Aorta (tissue), 5 donors: ENCODE results near the gene GALK1. TPM values are rescaled to one million over a fixed set of nuclear protein-coding genes. Genes with fewer than 3 reads are reported as not detected.

ENCODE experiments used
- ATAC-seq: fragments of 200-7000 bp; cut with Tn5 transposase; one replicate; pipeline ENCODE4 v1.9.1; 2022; ENCODE audit warnings: moderate library complexity; ENCODE audit not compliant: low FRiP score
- DNase-seq, 2 donors: peaks; one replicate each; pipeline ENCODE4 v3.0.0-alpha.2; 2020
- H3K27ac ChIP-seq, 2 donors: one replicate each; pipeline ENCODE4 v1.5.1; 2013; ENCODE audit warnings: low read length in 2 of 2, mild to moderate bottlenecking in 2 of 2, moderate library complexity in 2 of 2, control low read depth in 1 of 2, inconsistent platforms in 1 of 2, low read depth in 1 of 2
- H3K27me3 ChIP-seq, 2 donors: one replicate each; pipeline ENCODE4 v1.6.1; 2013; ENCODE audit warnings: control low read depth in 1 of 2, low read length in 1 of 2, mild to moderate bottlenecking in 1 of 2, moderate library complexity in 1 of 2; ENCODE audit not compliant: insufficient read depth in 2 of 2, control insufficient read depth in 1 of 2
- H3K36me3 ChIP-seq, 2 donors: one replicate each; pipeline ENCODE4 v1.6.1; 2013; ENCODE audit warnings: control low read depth in 1 of 2, low read length in 1 of 2, mild to moderate bottlenecking in 1 of 2; ENCODE audit not compliant: insufficient read depth in 2 of 2, control insufficient read depth in 1 of 2
- H3K4me1 ChIP-seq, 2 donors: one replicate each; pipeline ENCODE4 v1.6.1; 2013; ENCODE audit warnings: low read length in 2 of 2, control low read depth in 1 of 2, mild to moderate bottlenecking in 1 of 2, moderate library complexity in 1 of 2; ENCODE audit not compliant: insufficient read depth in 2 of 2, control insufficient read depth in 1 of 2
- H3K4me3 ChIP-seq, 2 donors: one replicate each; pipeline ENCODE4 v1.5.1; 2013; ENCODE audit warnings: low read length in 2 of 2, control low read depth in 1 of 2, mild to moderate bottlenecking in 1 of 2
- H3K9me3 ChIP-seq: one replicate; pipeline ENCODE4 v1.6.1; 2013; ENCODE audit warnings: mild to moderate bottlenecking, low read length; ENCODE audit not compliant: control insufficient read depth
- WGBS, 2 donors: extraction: QIAGEN DNeasy Blood & Tissue Kit; methylation state at CpG; one replicate each; pipeline ENCODE4 v1.1.7; 2013; 5-methylcytosine and 5-hydroxymethylcytosine counted together
- intact Hi-C, 2 donors: fragments of 100-400 bp; cut with DNase I; formaldehyde crosslinking; loops; one replicate each; pipeline versions ENCODE4 v1.14.2 to v1.15.0; 2022
- polyA plus RNA-seq, 2 donors: library from polyadenylated mRNA; stranded (reverse); fragments of 200-250 nt; gene quantifications; one replicate each; pipeline ENCODE4 v1.2.3, GENCODE V29; 2013
- total RNA-seq, 2 donors: library from RNA; stranded (reverse); fragmentation: NEBNext Ultra II Directional; extraction: Animal tissue kit (Norgen Biotek cat#: 25700); gene quantifications; one replicate each; pipeline ENCODE4 v1.2.1, GENCODE V29; 2021
- donor health status: healthy with polysubstance abuse.
- donor health status: Bipolar disorder and iron deficiency.
- donor health status: DM: no; HTN: no; CAD: no.
- donor health status: DM: no; HTN: no; CAD: no.
- donor health status: DM: yes; HTN: yes; CAD: no.

Gene GALK1
- total and polyA plus RNA-seq, 4 donors, result 16.8 to 44.8 (median 22.0) TPM

DNA sequence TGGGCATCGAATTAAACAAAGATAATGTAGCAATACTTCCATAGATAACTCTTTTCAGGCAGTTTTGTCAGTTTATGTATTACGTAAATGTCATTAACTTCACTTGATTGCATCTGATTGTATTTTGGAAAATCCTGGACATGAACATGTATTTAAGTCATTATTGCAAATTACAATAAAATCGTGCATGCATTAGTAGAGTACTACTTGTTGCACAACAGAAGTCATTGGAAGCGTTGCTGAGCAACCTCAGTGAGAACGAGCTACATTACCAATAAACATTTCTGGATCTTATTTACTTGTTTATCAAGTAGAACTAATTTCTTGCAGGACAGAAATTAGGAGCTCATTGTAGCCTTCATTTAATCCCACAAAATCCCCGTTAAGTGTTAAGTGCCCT lies 26.3 kb upstream of the GALK1 start:
- DNase-seq, result no peak
- intact Hi-C loops, result loop anchor here in 1 of 2 donors (10.0 kb wide), 1 partner anchor 54 kb away; the partner anchor contains the start of gene UNC13D

DNA sequence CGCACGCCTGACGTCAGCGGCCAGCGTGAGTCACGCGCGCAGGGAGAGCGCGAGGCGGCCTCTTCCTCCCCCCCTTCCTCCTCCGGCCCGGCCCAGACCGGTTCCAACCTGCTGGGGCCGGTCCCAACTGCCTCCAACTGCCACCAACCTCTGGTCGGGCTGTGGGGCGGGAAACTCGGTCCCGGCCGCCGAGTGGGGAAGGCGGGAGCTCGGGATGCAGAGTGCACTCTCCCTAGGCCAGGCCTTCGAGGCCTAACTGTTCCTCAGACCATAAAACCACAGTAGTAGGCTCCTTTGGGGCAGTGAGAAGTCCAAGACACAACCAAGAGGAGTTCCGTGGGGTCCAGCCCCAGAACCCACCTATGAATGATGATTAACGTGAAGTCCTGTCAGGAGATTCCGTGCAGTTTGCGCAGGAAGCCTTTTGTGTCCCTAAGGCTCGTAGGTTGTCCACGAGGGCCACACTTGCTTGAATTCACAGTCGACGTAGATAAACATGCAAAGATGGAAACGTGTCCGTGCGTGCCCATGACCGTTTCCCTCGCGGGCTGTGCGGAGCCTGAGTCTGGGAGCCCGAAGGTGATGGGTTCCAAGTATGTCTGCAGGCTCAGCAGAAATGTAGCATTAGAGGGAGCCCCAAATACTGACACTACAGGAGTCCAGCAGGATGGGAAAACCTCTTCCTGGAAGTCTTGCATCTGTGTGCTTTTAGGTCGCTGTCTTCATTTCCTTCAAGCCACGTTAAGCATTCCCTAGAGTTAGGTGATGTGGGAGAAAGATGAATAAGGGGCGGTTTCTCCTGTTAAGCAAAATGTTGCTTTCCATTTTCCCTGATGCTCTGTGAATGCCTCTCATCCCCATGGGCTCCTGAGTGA lies 20.3 kb upstream of the GALK1 start:
- no peaks in the 10 kb centered on the region for H3K36me3 ChIP-seq
- no peaks in the 10 kb centered on the region for H3K4me1 ChIP-seq
- DNase-seq (peak; percentile 96), ATAC-seq (peak; percentile 96)
- H3K9me3 ChIP-seq, result no peaks in the 10 kb centered on the region
- peak overlapping the region; percentile 62 to 94 for H3K27ac ChIP-seq
- H3K27me3 ChIP-seq, result no peaks in the 10 kb centered on the region
- WGBS, 2 donors, result 7 to 10% methylated on average over 28 to 43 of the region's 43 CpGs
- intact Hi-C loops, result loop anchor here in 1 of 2 donors (2.0 to 5.0 kb wide), 2 partner anchors 42 to 70 kb away; partner anchors contain the start of gene WBP2
- H3K4me3 ChIP-seq, result peak overlapping the region; percentile 48 to 63

More for the DNA sequence above, 26.3 kb upstream of the GALK1 start:
- WGBS, 2 donors, result 88 to 90% methylated on average over 6 of the region's 6 CpGs
- Histone ChIP-seq H3K4me1 (no peaks in the 10 kb centered on the region), H3K27ac (no peak overlapping the region), H3K9me3 (no peaks in the 10 kb centered on the region), H3K4me3 (no peak overlapping the region), H3K27me3 (no peaks in the 10 kb centered on the region), H3K36me3 (no peaks in the 10 kb centered on the region)
- no peak for ATAC-seq

DNA sequence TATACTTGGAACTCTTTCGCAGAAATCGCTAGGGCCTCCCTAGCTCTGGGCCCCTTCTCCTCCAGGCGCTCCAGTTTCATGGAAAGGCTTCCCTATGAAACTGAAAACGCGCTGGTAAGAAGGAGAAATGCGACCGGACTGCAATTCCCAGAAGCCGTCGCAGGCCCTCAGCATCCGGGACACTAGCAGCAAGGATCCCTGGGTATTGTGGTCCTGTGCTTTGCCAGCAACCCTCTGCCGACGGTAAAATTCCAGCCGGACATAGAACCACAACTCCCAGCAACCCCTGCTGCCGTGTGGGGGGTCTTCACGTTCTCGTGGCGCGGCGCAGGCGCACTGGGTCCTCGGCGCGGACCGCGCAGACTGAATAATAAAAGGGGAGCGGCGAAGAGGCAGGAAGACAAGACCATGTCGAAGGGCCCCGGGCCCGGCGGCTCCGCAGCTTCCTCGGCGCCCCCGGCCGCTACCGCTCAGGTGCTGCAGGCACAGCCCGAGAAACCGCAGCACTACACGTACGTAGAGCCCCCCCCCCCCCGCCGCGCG lies 19.6 kb upstream of the GALK1 start, which contains the start of gene UNK:
UNK (plus strand) TSS at position 334 of the 543 bp plus-strand sequence; CDS start at position 409, 75 bp downstream.
- H3K4me1 ChIP-seq, result no peaks in the 10 kb centered on the region
- intact Hi-C loops, result loop anchor here in 1 of 2 donors (2.0 to 5.0 kb wide), 2 partner anchors 43 to 70 kb away; partner anchors contain the start of gene WBP2
- H3K27me3 ChIP-seq, result peaks cover 0 to under 1% of the 10 kb centered on the region in 2 donors
- 0 to 1% methylated on average over 33 to 45 of the region's 45 CpGs for WGBS, 2 donors
- ATAC-seq (peak; percentile 96), DNase-seq (peak; percentile 98 to 99)
- H3K27ac ChIP-seq, result peak within 1 kb of the TSS; percentile 83 to 99
- H3K9me3 ChIP-seq, result no peaks in the 10 kb centered on the region
- H3K4me3 ChIP-seq, result peak within 1 kb of the TSS; percentile 48 to 63
- no peaks in the 10 kb centered on the region for H3K36me3 ChIP-seq

DNA sequence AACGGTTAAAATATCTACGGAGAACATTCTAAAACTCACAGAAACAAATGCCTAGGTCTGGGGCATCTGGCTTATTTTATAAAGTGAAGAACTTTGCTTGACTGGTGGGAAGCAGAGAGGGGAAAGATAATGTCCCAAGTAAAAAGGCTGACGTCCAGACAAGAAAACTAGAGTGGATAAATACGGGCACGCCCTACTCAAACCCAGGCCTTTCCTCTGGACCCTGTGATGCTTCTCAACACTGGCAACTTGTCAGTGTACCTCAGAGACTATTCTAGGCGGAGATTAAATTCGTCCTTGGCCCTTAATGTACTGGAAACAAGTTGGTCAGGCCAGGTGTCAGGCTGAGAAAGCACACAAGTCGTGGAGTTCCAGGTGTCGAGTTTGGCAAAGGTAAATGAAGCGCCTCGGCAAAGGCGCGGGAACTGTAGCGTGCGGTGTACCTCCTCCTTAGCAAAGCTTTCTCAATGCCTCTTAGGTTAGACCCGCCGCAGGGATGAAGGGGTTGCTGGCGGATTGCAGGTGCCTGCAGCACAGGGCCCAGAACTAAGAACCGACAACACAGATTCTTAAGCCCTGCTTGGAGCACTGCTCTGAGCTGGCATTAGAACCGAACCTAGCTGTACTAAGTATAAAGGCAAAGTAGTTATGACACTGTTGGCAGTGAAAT lies 18.9 kb upstream of the GALK1 start:
- ATAC-seq (no peak), DNase-seq (peak; percentile 69 to 77)
- Histone ChIP-seq H3K9me3 (no peaks in the 10 kb centered on the region), H3K4me1 (no peaks in the 10 kb centered on the region), H3K36me3 (no peaks in the 10 kb centered on the region), H3K27me3 (peaks cover 0 to 2% of the 10 kb centered on the region in 2 donors), H3K4me3 (no peak overlapping the region), H3K27ac (peak overlapping the region; percentile 83 to 99)
- 63 to 66% methylated on average over 20 of the region's 20 CpGs for WGBS, 2 donors
- intact Hi-C loops, result loop anchor here in 1 of 2 donors (2.0 kb wide), 1 partner anchor 71 kb away; the partner anchor contains the start of gene WBP2

DNA sequence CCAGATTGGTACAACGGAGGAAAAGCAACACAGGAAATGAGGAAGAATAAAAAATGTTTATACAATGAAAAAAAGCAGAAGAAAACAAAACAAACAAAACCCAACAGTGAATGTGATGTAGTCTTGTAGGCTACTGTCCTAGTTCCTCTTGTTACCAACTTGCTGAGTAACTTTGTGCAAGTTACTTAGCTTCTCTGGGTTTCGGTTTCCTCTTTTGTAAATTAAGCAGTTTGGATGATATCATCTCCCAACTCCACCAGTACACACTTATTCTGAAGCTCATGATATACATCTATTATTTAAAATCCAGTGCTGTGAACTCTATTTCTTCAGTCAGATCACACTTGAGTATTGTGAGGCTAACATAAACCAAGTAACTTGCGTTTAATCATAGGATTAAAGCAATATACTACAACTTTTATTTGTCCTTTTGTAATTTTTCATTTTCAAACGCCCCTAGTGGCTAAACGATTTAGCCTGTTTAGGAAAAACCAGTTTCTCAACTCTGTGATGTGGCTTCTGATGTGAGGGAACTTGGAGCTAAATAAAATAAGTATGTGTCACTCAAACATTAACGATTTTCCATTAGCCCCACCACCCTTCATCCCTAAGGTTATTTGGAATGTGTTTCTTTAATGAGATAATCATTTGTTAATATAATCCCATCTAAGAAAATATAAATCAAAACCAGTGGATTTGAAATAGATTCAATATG lies 18.2 kb upstream of the GALK1 start:
- intact Hi-C loops, result no loop called here
- peak overlapping the region in 1 of 2 donors; percentile 83 for H3K27ac ChIP-seq
- no peaks in the 10 kb centered on the region for H3K9me3 ChIP-seq
- 8 to 15% methylated on average over 6 of the region's 6 CpGs for WGBS, 2 donors
- H3K4me3 ChIP-seq, result no peak overlapping the region
- peaks cover 0 to 2% of the 10 kb centered on the region in 2 donors for H3K27me3 ChIP-seq
- H3K4me1 ChIP-seq, result no peaks in the 10 kb centered on the region
- no peak for DNase-seq
- no peaks in the 10 kb centered on the region for H3K36me3 ChIP-seq
- no peak for ATAC-seq

DNA sequence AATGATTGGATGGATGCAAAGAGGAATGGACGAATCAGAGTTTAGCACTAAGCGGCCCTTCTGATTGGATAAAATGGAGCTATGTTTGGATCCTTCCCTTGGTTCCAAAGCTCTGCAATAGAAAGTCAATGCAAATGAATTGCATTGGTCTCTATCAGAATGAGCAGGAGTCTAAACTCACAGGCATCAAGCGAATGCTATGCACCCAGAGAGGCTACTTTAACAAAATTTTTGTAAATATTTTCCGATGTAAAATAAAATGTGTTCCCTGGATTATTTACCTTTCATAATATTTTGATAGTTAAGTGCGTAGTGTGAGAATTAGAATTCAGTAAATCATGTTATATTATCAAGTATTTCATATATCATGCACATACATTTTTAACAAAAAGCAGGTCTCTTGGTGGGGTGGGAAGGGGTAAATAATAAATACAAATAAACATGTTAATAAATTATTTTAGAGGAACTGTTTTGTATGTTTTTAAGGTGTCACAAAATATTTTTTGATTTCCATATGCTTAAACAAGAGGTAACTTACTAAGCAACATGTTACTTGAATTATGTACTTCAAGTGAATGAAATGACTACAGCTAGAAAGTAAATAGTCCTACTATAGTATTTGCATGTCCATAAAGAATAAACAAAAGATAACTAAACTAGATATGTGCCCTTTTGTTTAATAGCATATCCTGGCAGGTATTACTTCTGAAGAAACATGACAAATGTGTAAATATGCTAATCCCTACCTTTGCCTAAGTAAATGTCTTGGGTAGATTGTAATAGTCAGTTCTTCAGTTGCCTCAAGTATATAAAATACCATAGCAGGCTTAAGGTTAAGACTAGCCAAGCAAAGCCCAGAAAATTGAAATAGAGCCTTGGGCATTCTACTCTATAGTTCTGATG lies 15.2 kb upstream of the GALK1 start:
- DNase-seq (no peak), ATAC-seq (no peak)
- intact Hi-C loops, result loop anchor here in 1 of 2 donors (5.0 kb wide), 1 partner anchor 97 kb away; the partner anchor contains the start of gene TRIM47
- Histone ChIP-seq H3K4me1 (no peaks in the 10 kb centered on the region), H3K27ac (no peak overlapping the region), H3K36me3 (peaks cover 0 to 2% of the 10 kb centered on the region in 2 donors), H3K27me3 (peaks cover 0 to 2% of the 10 kb centered on the region in 2 donors), H3K9me3 (no peaks in the 10 kb centered on the region), H3K4me3 (no peak overlapping the region)
- WGBS, 2 donors, result 19 to 20% methylated on average over 5 of the region's 5 CpGs

DNA sequence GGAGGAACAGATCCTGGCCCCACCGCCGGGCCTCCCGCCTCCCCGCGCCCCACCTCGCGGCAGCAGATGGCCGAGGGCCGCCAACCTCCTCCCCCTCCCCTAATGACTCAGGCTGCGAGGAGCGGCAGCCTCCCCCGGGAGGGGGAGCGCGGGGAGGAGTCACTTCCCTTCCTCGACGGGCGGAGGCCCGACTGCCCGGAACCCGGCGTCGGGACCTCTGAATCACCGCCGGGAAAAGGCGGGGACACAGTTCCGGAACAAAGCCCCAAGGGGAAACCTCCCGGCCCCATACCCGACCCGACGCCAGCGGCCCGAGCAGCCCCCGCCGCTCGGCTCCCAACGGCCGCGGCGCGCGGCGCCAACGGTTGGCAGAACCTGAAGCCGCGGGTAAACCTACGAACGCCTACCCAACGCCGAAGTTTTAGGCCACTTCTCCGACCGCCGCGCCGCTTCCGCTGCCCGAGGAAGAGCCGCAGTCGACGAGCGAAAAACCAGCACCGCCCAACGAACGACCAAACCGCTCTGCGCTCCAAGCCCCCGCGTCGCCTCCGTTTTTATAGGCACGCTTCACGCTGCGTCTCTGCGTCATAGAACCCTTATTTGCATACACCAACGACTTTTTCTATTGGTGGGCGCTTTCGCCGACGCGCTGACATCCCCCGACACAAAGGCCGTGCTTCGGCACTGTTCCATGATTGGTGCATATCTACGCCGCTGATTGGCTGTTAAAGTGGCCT lies 14.4 kb upstream of the GALK1 start:
- peaks cover 0 to 2% of the 10 kb centered on the region in 2 donors for H3K27me3 ChIP-seq
- H3K4me1 ChIP-seq, result no peaks in the 10 kb centered on the region
- peak overlapping the region; percentile 84 to 93 for H3K4me3 ChIP-seq
- intact Hi-C loops, result loop anchor here in 1 of 2 donors (5.0 kb wide), 1 partner anchor 98 kb away; the partner anchor contains the start of gene TRIM47
- ATAC-seq, result peak; percentile 91
- no peaks in the 10 kb centered on the region for H3K9me3 ChIP-seq
- WGBS, 2 donors, result 0% methylated on average over 73 to 84 of the region's 84 CpGs
- peak; percentile 98 to 99 for DNase-seq
- H3K36me3 ChIP-seq, result peaks cover 0 to 2% of the 10 kb centered on the region in 2 donors
- peak overlapping the region; percentile 89 to 97 for H3K27ac ChIP-seq
